ENCODE results near the gene TARS1. TPM values are rescaled to one million over a fixed set of nuclear protein-coding genes. Genes with fewer than 3 reads are reported as not detected.
"Not testable (repeated sequence)": the region's sequence is repeated elsewhere in the genome, so short reads cannot be mapped to it uniquely, and the experiment has no call there.

The TARS1 gene
- total RNA-seq, 1 donor from 2014 or later, result 306 TPM

DNA sequence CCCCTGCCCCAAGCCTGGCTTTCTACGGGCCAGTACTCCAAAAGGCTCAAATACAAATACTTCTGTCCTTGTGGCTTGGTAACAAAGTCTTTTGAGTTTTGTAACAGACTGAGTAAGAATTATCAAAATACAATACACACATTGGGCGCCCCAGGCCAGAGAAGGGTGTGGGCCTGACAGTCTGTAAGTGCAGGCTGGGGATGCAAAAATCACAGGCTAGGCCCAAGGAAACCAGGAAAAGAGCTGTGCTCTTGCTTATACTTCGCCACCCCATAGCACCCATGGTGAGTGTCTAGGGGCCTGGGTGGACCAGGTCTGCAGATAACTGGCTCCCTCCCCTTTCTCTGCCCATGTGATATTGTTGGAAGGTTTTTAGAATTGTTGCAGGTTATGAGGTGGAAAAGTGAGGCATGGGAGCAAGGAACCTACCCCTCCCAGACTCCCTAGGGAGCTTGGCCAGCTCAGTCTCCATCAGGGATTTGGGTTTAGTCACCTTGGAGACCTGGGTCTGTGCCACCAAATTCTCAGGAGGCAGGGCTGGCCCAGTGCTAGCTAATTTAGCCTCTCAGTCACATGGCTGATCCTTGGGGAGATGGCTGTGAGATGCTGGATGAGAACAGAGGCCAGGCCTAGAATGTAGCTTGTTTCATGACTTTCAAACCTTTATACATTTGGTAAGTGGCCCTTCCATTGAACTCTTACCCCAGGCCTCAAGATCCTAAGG, 72.9 kb downstream of the TARS1 start:
- no peaks in the 10 kb centered on the region for H3K27me3 Mint-ChIP-seq (ENCODE audit: low read depth, unreplicated experiment)
- H3K79me2 ChIP-seq (ENCODE audit: insufficient read depth, low read length), result no peaks in the 10 kb centered on the region
- no peak overlapping the region for H3K27ac ChIP-seq (ENCODE audit: low read depth, low read length)
- no peaks in the 10 kb centered on the region for H3K36me3 ChIP-seq (ENCODE audit: insufficient read depth, low read length)
- H3K4me1 Mint-ChIP-seq (ENCODE audit: low read depth, unreplicated experiment), result peaks cover 6% of the 10 kb centered on the region
- H3K9me3 ChIP-seq (ENCODE audit: insufficient read depth, low read depth, low read length), result no peaks in the 10 kb centered on the region
- H3K4me2 ChIP-seq (ENCODE audit: low read length), result no peak overlapping the region
- no peak overlapping the region for H3K9ac ChIP-seq (ENCODE audit: low read length)
- FAIRE-seq, result no peak
- H3K4me3 Mint-ChIP-seq (ENCODE audit: unreplicated experiment), result no peak overlapping the region
- no peaks in the 10 kb centered on the region for H3K4me1 ChIP-seq (ENCODE audit: insufficient read depth, low read length)
- H2AFZ ChIP-seq (ENCODE audit: low read depth, low read length), result no peak overlapping the region
- no peak overlapping the region for H3K4me3 ChIP-seq (ENCODE audit: insufficient read depth, low read depth, low read length)
- no peaks in the 10 kb centered on the region for H3K27me3 ChIP-seq (ENCODE audit: insufficient read depth, low read length)
- H3K9me3 Mint-ChIP-seq (ENCODE audit: unreplicated experiment), result peaks cover 14% of the 10 kb centered on the region
- no peak overlapping the region for H3K27ac Mint-ChIP-seq (ENCODE audit: unreplicated experiment)
- TF ChIP-seq, protein P1, sequence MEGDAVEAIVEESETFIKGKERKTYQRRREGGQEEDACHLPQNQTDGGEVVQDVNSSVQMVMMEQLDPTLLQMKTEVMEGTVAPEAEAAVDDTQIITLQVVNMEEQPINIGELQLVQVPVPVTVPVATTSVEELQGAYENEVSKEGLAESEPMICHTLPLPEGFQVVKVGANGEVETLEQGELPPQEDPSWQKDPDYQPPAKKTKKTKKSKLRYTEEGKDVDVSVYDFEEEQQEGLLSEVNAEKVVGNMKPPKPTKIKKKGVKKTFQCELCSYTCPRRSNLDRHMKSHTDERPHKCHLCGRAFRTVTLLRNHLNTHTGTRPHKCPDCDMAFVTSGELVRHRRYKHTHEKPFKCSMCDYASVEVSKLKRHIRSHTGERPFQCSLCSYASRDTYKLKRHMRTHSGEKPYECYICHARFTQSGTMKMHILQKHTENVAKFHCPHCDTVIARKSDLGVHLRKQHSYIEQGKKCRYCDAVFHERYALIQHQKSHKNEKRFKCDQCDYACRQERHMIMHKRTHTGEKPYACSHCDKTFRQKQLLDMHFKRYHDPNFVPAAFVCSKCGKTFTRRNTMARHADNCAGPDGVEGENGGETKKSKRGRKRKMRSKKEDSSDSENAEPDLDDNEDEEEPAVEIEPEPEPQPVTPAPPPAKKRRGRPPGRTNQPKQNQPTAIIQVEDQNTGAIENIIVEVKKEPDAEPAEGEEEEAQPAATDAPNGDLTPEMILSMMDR (IDR thresholded peaks at IDR 0.05; ENCODE audit: insufficient read depth, low read depth, low read length), result no peak
- TF ChIP-seq EZH2 (IDR thresholded peaks at IDR 0.05; ENCODE audit: insufficient read depth, low read length), result no peak
- H3K36me3 Mint-ChIP-seq (ENCODE audit: low read depth, unreplicated experiment), result peaks cover 2% of the 10 kb centered on the region
- DNase-seq (ENCODE audit: low read depth), result no peak
- no peaks in the 10 kb centered on the region for H4K20me1 ChIP-seq (ENCODE audit: insufficient read depth, low read length)

DNA sequence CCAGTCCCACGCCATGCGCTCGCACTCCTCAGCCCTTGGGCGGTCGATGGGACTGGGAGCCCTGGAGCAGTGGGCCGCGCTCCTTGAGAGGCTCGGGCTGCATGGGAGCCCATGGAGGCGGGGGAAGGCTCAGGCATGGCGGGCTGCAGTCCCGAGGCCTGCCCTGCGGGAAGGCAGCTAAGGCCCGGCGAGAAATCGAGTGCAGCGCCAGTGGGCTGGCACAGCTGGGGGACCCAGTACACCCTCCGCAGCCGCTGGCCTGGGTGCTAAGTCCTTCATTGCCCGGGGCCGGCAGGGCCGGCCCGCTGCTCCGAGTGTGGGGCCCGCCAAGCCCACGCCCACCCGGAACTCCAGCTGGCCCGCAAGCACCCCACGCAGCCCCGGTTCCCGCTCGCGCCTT, 74.6 kb downstream of the TARS1 start:
- H3K4me1 Mint-ChIP-seq (ENCODE audit: low read depth, unreplicated experiment); H3K27me3 ChIP-seq (ENCODE audit: insufficient read depth, low read length); H3K4me1 ChIP-seq (ENCODE audit: insufficient read depth, low read length); H3K36me3 Mint-ChIP-seq (ENCODE audit: low read depth, unreplicated experiment); H3K9me3 ChIP-seq (ENCODE audit: insufficient read depth, low read depth, low read length); H3K4me3 ChIP-seq (ENCODE audit: insufficient read depth, low read depth, low read length); H3K27me3 Mint-ChIP-seq (ENCODE audit: low read depth, unreplicated experiment); H4K20me1 ChIP-seq (ENCODE audit: insufficient read depth, low read length); DNase-seq (ENCODE audit: low read depth); H3K27ac ChIP-seq (ENCODE audit: low read depth, low read length); H3K4me2 ChIP-seq (ENCODE audit: low read length); H3K36me3 ChIP-seq (ENCODE audit: insufficient read depth, low read length); FAIRE-seq; H3K27ac Mint-ChIP-seq (ENCODE audit: unreplicated experiment); H3K79me2 ChIP-seq (ENCODE audit: insufficient read depth, low read length); H3K9ac ChIP-seq (ENCODE audit: low read length); H2AFZ ChIP-seq (ENCODE audit: low read depth, low read length); H3K4me3 Mint-ChIP-seq (ENCODE audit: unreplicated experiment): not testable (repeated sequence)
- H3K9me3 Mint-ChIP-seq (ENCODE audit: unreplicated experiment), result peaks cover 21% of the 10 kb centered on the region

DNA sequence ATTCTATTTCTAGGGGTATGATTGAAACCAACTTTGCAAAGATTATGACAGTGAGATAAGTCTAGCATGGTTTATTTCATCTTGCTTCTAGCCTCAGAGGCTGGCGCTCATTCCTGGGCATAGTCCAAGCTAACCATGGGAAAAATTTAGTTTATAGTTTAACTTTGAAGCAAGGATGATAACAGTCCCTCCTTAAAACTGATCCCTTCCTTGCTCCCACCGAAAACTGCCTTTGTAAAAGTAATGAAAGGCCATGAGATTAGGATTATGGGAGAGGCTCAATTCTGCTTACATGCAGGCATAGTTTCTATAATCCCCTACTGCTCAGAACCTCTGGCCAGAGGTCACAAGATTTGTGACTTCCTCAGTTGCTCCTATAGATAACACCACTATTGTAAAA, 75.7 kb downstream of the TARS1 start:
- Histone ChIP-seq H3K4me1 (ENCODE audit: insufficient read depth, low read length) (no peaks in the 10 kb centered on the region), H3K4me3 (ENCODE audit: insufficient read depth, low read depth, low read length) (no peak overlapping the region), H4K20me1 (ENCODE audit: insufficient read depth, low read length) (no peaks in the 10 kb centered on the region), H3K27me3 (ENCODE audit: insufficient read depth, low read length) (no peaks in the 10 kb centered on the region), H3K36me3 (ENCODE audit: insufficient read depth, low read length) (no peaks in the 10 kb centered on the region), H3K9ac (ENCODE audit: low read length) (no peak overlapping the region), H3K9me3 (ENCODE audit: insufficient read depth, low read depth, low read length) (no peaks in the 10 kb centered on the region), H2AFZ (ENCODE audit: low read depth, low read length) (no peak overlapping the region), H3K27ac (ENCODE audit: low read depth, low read length) (no peak overlapping the region), H3K4me2 (ENCODE audit: low read length) (no peak overlapping the region), H3K79me2 (ENCODE audit: insufficient read depth, low read length) (no peaks in the 10 kb centered on the region)
- Mint-ChIP-seq H3K27me3 (ENCODE audit: low read depth, unreplicated experiment) (no peaks in the 10 kb centered on the region), H3K9me3 (ENCODE audit: unreplicated experiment) (peaks cover 22% of the 10 kb centered on the region), H3K36me3 (ENCODE audit: low read depth, unreplicated experiment) (peaks cover 2% of the 10 kb centered on the region), H3K4me1 (ENCODE audit: low read depth, unreplicated experiment) (no peaks in the 10 kb centered on the region), H3K27ac (ENCODE audit: unreplicated experiment) (no peak overlapping the region), H3K4me3 (ENCODE audit: unreplicated experiment) (no peak overlapping the region)
- DNase-seq (ENCODE audit: low read depth), result no peak
- FAIRE-seq, result no peak
- no peak for TF ChIP-seq EZH2 (IDR thresholded peaks at IDR 0.05; ENCODE audit: insufficient read depth, low read length)
- TF ChIP-seq, protein P1 (IDR thresholded peaks at IDR 0.05; ENCODE audit: insufficient read depth, low read depth, low read length), result no peak
